H1 (cell line): ENCODE results near the gene NRXN3.
"Not testable (repeated sequence)": the region's sequence is repeated elsewhere in the genome, so short reads cannot be mapped to it uniquely, and the experiment has no call there.

ENCODE experiments used
- CTCF ChIP-seq, 3 experiments: IDR thresholded peaks; 1 replicate in 2 of 3; 2 replicates in 1 of 3; pipeline versions ENCODE4 v1.5.1 to v1.6.1; 2011; ENCODE audit warnings: low read length in 3 of 3, mild to moderate bottlenecking in 3 of 3, inconsistent platforms in 2 of 3, low read depth in 1 of 3, moderate library complexity in 1 of 3; ENCODE audit not compliant: insufficient read depth in 1 of 3; ENCODE audit errors: control extremely low read depth in 1 of 3
- EZH2 ChIP-seq: fragments of 200-600 bp; sonication (generic); IDR thresholded peaks from 2 replicates; pipeline ENCODE4 v1.7.1; 2012; ENCODE audit warnings: low read depth, mild to moderate bottlenecking, moderate library complexity, low read length, inconsistent platforms; ENCODE audit not compliant: severe bottlenecking
- GTF2F1 ChIP-seq: IDR thresholded peaks from 2 replicates; pipeline ENCODE4 v1.6.1; 2012; ENCODE audit warnings: low read depth, low read length, improper control_type of control experiment, borderline replicate concordance
- HDAC2 ChIP-seq, 2 experiments: fragments of 300-600 bp in 1 of 2; sonication (generic) in 1 of 2; IDR thresholded peaks; 2 replicates each; pipeline ENCODE4 v1.6.1; 2011 to 2012; ENCODE audit warnings: low read depth in 2 of 2, low read length in 2 of 2, mild to moderate bottlenecking in 2 of 2, moderate library complexity in 2 of 2, borderline replicate concordance in 1 of 2, inconsistent platforms in 1 of 2
- HDAC6 ChIP-seq: IDR thresholded peaks from one replicate; pipeline ENCODE4 v1.7.1; 2012; ENCODE audit warnings: low read depth, mild to moderate bottlenecking, inconsistent platforms, low read length, moderate library complexity
- POLR2A ChIP-seq, 2 experiments: IDR thresholded peaks; 1 replicate in 1 of 2; 2 replicates in 1 of 2; pipeline ENCODE4 v1.6.1; 2011; ENCODE audit warnings: low read depth in 2 of 2, low read length in 2 of 2, mild to moderate bottlenecking in 2 of 2; ENCODE audit errors: control extremely low read depth in 1 of 2
- RNF2 ChIP-seq: fragments of 200-900, 300-1000 bp; sonication (generic); IDR thresholded peaks from 2 replicates; pipeline ENCODE4 v1.7.1; 2016; ENCODE audit warnings: borderline replicate concordance, low read depth, mild to moderate bottlenecking, antibody characterized with exemption, low read length; ENCODE audit not compliant: poor library complexity, severe bottlenecking; ENCODE audit errors: missing control alignments
- TEAD4 ChIP-seq: IDR thresholded peaks from 2 replicates; pipeline ENCODE4 v1.6.1; 2012; ENCODE audit warnings: low read depth, low read length, inconsistent platforms, mixed read lengths

- TF ChIP-seq TEAD4; CTCF (IDR thresholded peaks at IDR 0.05; ENCODE audit: control extremely low read depth in 1 of 3, insufficient read depth in 1 of 3, low read depth in 1 of 3, low read length in 3 of 3); HDAC2 (IDR thresholded peaks at IDR 0.05; ENCODE audit: borderline replicate concordance in 1 of 2, low read depth in 2 of 2, low read length in 2 of 2); RNF2; POLR2A (IDR thresholded peaks at IDR 0.05; ENCODE audit: control extremely low read depth in 1 of 2, low read depth in 2 of 2, low read length in 2 of 2); HDAC6; EZH2; GTF2F1: not testable (repeated sequence)
These were observed 317.4 kb downstream of the NRXN3 start for GRCh38 chr14:78487573-78487972.
